Gastrocnemius medialis (tissue), 4 donors: ENCODE data around the gene KIF12. TPM values are rescaled to one million over a fixed set of nuclear protein-coding genes. Genes with fewer than 3 reads are reported as not detected.

Source experiments
- ATAC-seq, 2 donors: fragments of 150-250 bp; one replicate each; pipeline ENCODE4 v1.9.1; 2016
- DNase-seq, 2 donors: peaks; one replicate each; pipeline ENCODE4 v3.0.0-alpha.2; 2019
- H3K27ac ChIP-seq, 4 donors: fragments of 200-600 bp; sonication (generic); 1 replicate in 1 of 4; 2 replicates in 3 of 4; pipeline ENCODE4 v1.5.1; 2016 to 2018; ENCODE audit warnings: mild to moderate bottlenecking in 2 of 4, moderate library complexity in 1 of 4
- H3K27me3 ChIP-seq, 3 donors: fragments of 200-600 bp; sonication (generic) in 2 of 3; 1 replicate in 1 of 3; 2 replicates in 2 of 3; pipeline versions ENCODE4 v1.5.1 to v1.6.0; 2016 to 2019; ENCODE audit warnings: mild to moderate bottlenecking in 1 of 3, moderate library complexity in 1 of 3
- H3K36me3 ChIP-seq, 2 donors: fragments of 200-600 bp; sonication (generic) in 1 of 2; one replicate each; pipeline ENCODE4 v1.5.1; 2017 to 2018
- H3K4me1 ChIP-seq, 2 donors: fragments of 200-600 bp; sonication (generic) in 1 of 2; one replicate each; pipeline ENCODE4 v1.5.1; 2016 to 2017; ENCODE audit warnings: mild to moderate bottlenecking in 2 of 2
- H3K4me3 ChIP-seq, 4 donors: fragments of 200-600 bp; sonication (generic) in 3 of 4; 1 replicate in 1 of 4; 2 replicates in 3 of 4; pipeline ENCODE4 v1.5.1; 2016 to 2019; ENCODE audit warnings: mild to moderate bottlenecking in 2 of 4
- H3K9me3 ChIP-seq, 3 donors: fragments of 200-600 bp; sonication (generic) in 2 of 3; 1 replicate in 1 of 3; 2 replicates in 2 of 3; pipeline ENCODE4 v1.5.1; 2016 to 2019
- CTCF ChIP-seq, 5 experiments: fragments of 450-650 bp in 3 of 5; fragments of 200-600 bp in 2 of 5; sonication (generic) in 2 of 5; IDR thresholded peaks in 4 of 5; conservative IDR thresholded peaks in 1 of 5; 1 replicate in 4 of 5; 2 replicates in 1 of 5; pipeline ENCODE4 v1.5.1; 2016 to 2019; ENCODE audit warnings: antibody characterized with exemption in 5 of 5, mild to moderate bottlenecking in 3 of 5, moderate library complexity in 3 of 5
- POLR2A ChIP-seq, 2 donors: fragments of 450-650 bp; IDR thresholded peaks; one replicate each; pipeline ENCODE4 v1.6.1; 2017; ENCODE audit warnings: antibody characterized with exemption in 2 of 2, mild to moderate bottlenecking in 2 of 2, moderate library complexity in 2 of 2
- in situ Hi-C, 4 donors: fragments of 200-750 bp; cut with MboI; loops; one replicate each; pipeline versions ENCODE4 v1.15.0 to v1.8.0; 2017; ENCODE audit warnings: low sequenced_read_pairs in 4 of 4
- intact Hi-C: fragments of 100-400 bp; cut with DNase I; formaldehyde crosslinking; loops from one replicate; pipeline ENCODE4 v1.15.1; 2023; ENCODE audit warnings: low total_unique reads
- total RNA-seq, 4 donors: library from RNA; depleted of rRNA; stranded (reverse); fragments of >200 nt; gene quantifications; one replicate each; pipeline versions ENCODE4 v1.1.0 to v1.2.3, GENCODE V29; 2016

The KIF12 gene
- total RNA-seq, 4 donors from 2014 or later: not detected

- H3K4me3 ChIP-seq: no peak overlapping the region
- intact Hi-C loops: no loop called here
- no peak overlapping the region for H3K27ac ChIP-seq
- no peak for TF ChIP-seq POLR2A (IDR thresholded peaks at IDR 0.05)
- no peak for TF ChIP-seq CTCF (IDR thresholded peaks at IDR 0.05 in 4 of 5, conservative IDR thresholded peaks at IDR 0.05 in 1 of 5)
- ATAC-seq (no peak), DNase-seq (no peak)
- no peaks in the 10 kb centered on the region for H3K4me1 ChIP-seq
- no peaks in the 10 kb centered on the region for H3K36me3 ChIP-seq
- H3K27me3 ChIP-seq: no peaks in the 10 kb centered on the region
- in situ Hi-C loops: no loop called here
- H3K9me3 ChIP-seq: no peaks in the 10 kb centered on the region
These were observed 8.3 kb downstream of the KIF12 start for GRCh38 chr9:114090798-114091197.

GRCh38 chr9:114089206-114089840, 9.8 kb downstream of the KIF12 start:
- Histone ChIP-seq H3K27ac (no peak overlapping the region), H3K36me3 (no peaks in the 10 kb centered on the region), H3K27me3 (no peaks in the 10 kb centered on the region), H3K4me3 (no peak overlapping the region), H3K9me3 (no peaks in the 10 kb centered on the region), H3K4me1 (no peaks in the 10 kb centered on the region)
- DNase-seq (no peak), ATAC-seq (no peak)
- in situ Hi-C loops (no loop called here), intact Hi-C loops (no loop called here)
- TF ChIP-seq CTCF (IDR thresholded peaks at IDR 0.05 in 4 of 5, conservative IDR thresholded peaks at IDR 0.05 in 1 of 5): no peak
- no peak for TF ChIP-seq POLR2A (IDR thresholded peaks at IDR 0.05)

- H3K9me3 ChIP-seq: no peaks in the 10 kb centered on the region
- no peaks in the 10 kb centered on the region for H3K4me1 ChIP-seq
- in situ Hi-C loops (no loop called here), intact Hi-C loops (no loop called here)
- DNase-seq (no peak), ATAC-seq (no peak)
- H3K36me3 ChIP-seq: no peaks in the 10 kb centered on the region
- no peak overlapping the region for H3K4me3 ChIP-seq
- H3K27me3 ChIP-seq: no peaks in the 10 kb centered on the region
- TF ChIP-seq CTCF (IDR thresholded peaks at IDR 0.05 in 4 of 5, conservative IDR thresholded peaks at IDR 0.05 in 1 of 5) (no peak), POLR2A (IDR thresholded peaks at IDR 0.05) (no peak)
- H3K27ac ChIP-seq: no peak overlapping the region
These were observed 10.4 kb downstream of the KIF12 start for GRCh38 chr9:114088571-114089170.

GRCh38 chr9:114087721-114088120, 11.4 kb downstream of the KIF12 start:
- Histone ChIP-seq H3K27ac (no peak overlapping the region), H3K4me3 (no peak overlapping the region), H3K4me1 (no peaks in the 10 kb centered on the region), H3K27me3 (no peaks in the 10 kb centered on the region), H3K9me3 (no peaks in the 10 kb centered on the region), H3K36me3 (no peaks in the 10 kb centered on the region)
- TF ChIP-seq POLR2A (IDR thresholded peaks at IDR 0.05) (no peak), CTCF (IDR thresholded peaks at IDR 0.05 in 4 of 5, conservative IDR thresholded peaks at IDR 0.05 in 1 of 5) (no peak)
- DNase-seq: no peak
- intact Hi-C loops: no loop called here
- in situ Hi-C loops: no loop called here
- ATAC-seq: no peak
